ENCODE measurements around the gene TMSB15B.
"Not testable (repeated sequence)": the region's sequence is repeated elsewhere in the genome, so short reads cannot be mapped to it uniquely, and the experiment has no call there.

TMSB15B gene

GRCh38 chrX:103927633-103928032 lies 34.8 kb upstream of the TMSB15B start:
- in situ Hi-C loops (cut with HindIII; ENCODE audit: low sequenced_read_pairs), result no loop called here
- no peak for DNase-seq (ENCODE audit: low read depth, low spot score)
- TF ChIP-seq CTCF (IDR thresholded peaks at IDR 0.05; ENCODE audit: low read depth, low read length), result no peak
- no peak overlapping the region for H3K4me3 ChIP-seq (ENCODE audit: low read depth, low read length)

GRCh38 chrX:103932133-103932532 lies 30.3 kb upstream of the TMSB15B start:
- in situ Hi-C loops (cut with HindIII; ENCODE audit: low sequenced_read_pairs), result no loop called here
- TF ChIP-seq CTCF (IDR thresholded peaks at IDR 0.05; ENCODE audit: low read depth, low read length), result no peak
- DNase-seq (ENCODE audit: low read depth, low spot score), result no peak
- no peak overlapping the region for H3K4me3 ChIP-seq (ENCODE audit: low read depth, low read length)

- H3K4me3 ChIP-seq (ENCODE audit: low read depth, low read length); in situ Hi-C loops (cut with HindIII; ENCODE audit: low sequenced_read_pairs); DNase-seq (ENCODE audit: low read depth, low spot score): not testable (repeated sequence)
Observed at GRCh38 chrX:103940257-103940656, 22.2 kb upstream of the TMSB15B start.

GRCh38 chrX:103941201-103941975 lies 21.0 kb upstream of the TMSB15B start:
- H3K4me3 ChIP-seq (ENCODE audit: low read depth, low read length), result no peak overlapping the region
- peak; percentile 38 for TF ChIP-seq CTCF (IDR thresholded peaks at IDR 0.05; ENCODE audit: low read depth, low read length)
- in situ Hi-C loops (cut with HindIII; ENCODE audit: low sequenced_read_pairs), result no loop called here
- peak; percentile 19 for DNase-seq (ENCODE audit: low read depth, low spot score)

- no peak for TF ChIP-seq CTCF (IDR thresholded peaks at IDR 0.05; ENCODE audit: low read depth, low read length)
- no peak overlapping the region for H3K4me3 ChIP-seq (ENCODE audit: low read depth, low read length)
- in situ Hi-C loops (cut with HindIII; ENCODE audit: low sequenced_read_pairs), result no loop called here
- DNase-seq (ENCODE audit: low read depth, low spot score), result no peak
Observed at GRCh38 chrX:103949506-103949905, 12.9 kb upstream of the TMSB15B start.

- in situ Hi-C loops (cut with HindIII; ENCODE audit: low sequenced_read_pairs), result no loop called here
- H3K4me3 ChIP-seq (ENCODE audit: low read depth, low read length), result no peak overlapping the region
- TF ChIP-seq CTCF (IDR thresholded peaks at IDR 0.05; ENCODE audit: low read depth, low read length), result no peak
- DNase-seq (ENCODE audit: low read depth, low spot score), result no peak
Observed at GRCh38 chrX:103953353-103953752, 9.1 kb upstream of the TMSB15B start.

GRCh38 chrX:103954259-103954658 lies 8.2 kb upstream of the TMSB15B start:
- DNase-seq (ENCODE audit: low read depth, low spot score), result no peak
- no peak overlapping the region for H3K4me3 ChIP-seq (ENCODE audit: low read depth, low read length)
- in situ Hi-C loops (cut with HindIII; ENCODE audit: low sequenced_read_pairs), result no loop called here
- no peak for TF ChIP-seq CTCF (IDR thresholded peaks at IDR 0.05; ENCODE audit: low read depth, low read length)

- in situ Hi-C loops (cut with HindIII; ENCODE audit: low sequenced_read_pairs); DNase-seq (ENCODE audit: low read depth, low spot score): not testable (repeated sequence)
Observed at GRCh38 chrX:103960599-103960998, 1.8 kb upstream of the TMSB15B start.

GRCh38 chrX:103983508-103983907 lies 21.1 kb downstream of the TMSB15B start:
- in situ Hi-C loops (cut with HindIII; ENCODE audit: low sequenced_read_pairs); H3K4me3 ChIP-seq (ENCODE audit: low read depth, low read length); DNase-seq (ENCODE audit: low read depth, low spot score): not testable (repeated sequence)

More at GRCh38 chrX:103960599-103960998, 1.8 kb upstream of the TMSB15B start:
- H3K4me3 ChIP-seq (ENCODE audit: low read depth, low read length), result not testable (repeated sequence)

All from astrocyte of the spinal cord (primary cell).